HL-60 (cell line): ENCODE results near the gene AGPAT4.

Experiments
- DNase-seq, 2 experiments: peaks; one replicate each; pipeline ENCODE4 v3.0.0-alpha.2; 2010 to 2020; ENCODE audit warnings: low read depth in 1 of 2, low spot score in 1 of 2
- H3K27ac ChIP-seq: fragments of 250-450 bp; sonication (Bioruptor Pico); replicated peaks from 2 replicates; pipeline ENCODE4 v1.5.1; 2020; ENCODE audit warnings: mild to moderate bottlenecking, moderate library complexity
- H3K27me3 ChIP-seq: fragments of 250-450 bp; sonication (Bioruptor Pico); 2 replicates; pipeline ENCODE4 v1.5.1; 2021; ENCODE audit warnings: mild to moderate bottlenecking, moderate library complexity; ENCODE audit not compliant: insufficient read depth, poor library complexity, severe bottlenecking
- H3K4me3 ChIP-seq: replicated peaks from 2 replicates; pipeline ENCODE4 v1.5.1; 2011; ENCODE audit warnings: mild to moderate bottlenecking, control low read depth, low read length; ENCODE audit not compliant: insufficient read depth
- CTCF ChIP-seq: IDR thresholded peaks from one replicate; pipeline ENCODE4 v1.5.1; 2011; ENCODE audit warnings: low read length, control low read depth, inconsistent platforms; ENCODE audit not compliant: insufficient read depth
- GABPA ChIP-seq: IDR thresholded peaks from 2 replicates; pipeline ENCODE4 v1.6.1; 2012; ENCODE audit warnings: low read depth
- POLR2AphosphoS5 ChIP-seq: IDR thresholded peaks from 2 replicates; pipeline ENCODE4 v1.6.1; 2012; ENCODE audit warnings: low read depth
- REST ChIP-seq: IDR thresholded peaks from 2 replicates; pipeline ENCODE4 v1.6.1; 2012; ENCODE audit warnings: low read depth; ENCODE audit not compliant: insufficient replicate concordance
- SPI1 ChIP-seq: IDR thresholded peaks from 2 replicates; pipeline ENCODE4 v1.6.1; 2012; ENCODE audit warnings: low read depth, mild to moderate bottlenecking, borderline replicate concordance

Gene AGPAT4

GRCh38 chr6:161207200-161207599 lies 66.7 kb downstream of the AGPAT4 start:
- TF ChIP-seq SPI1: no peak
- TF ChIP-seq GABPA: no peak
- no peak for TF ChIP-seq POLR2AphosphoS5
- Histone ChIP-seq H3K27me3 (peaks cover 2% of the 10 kb centered on the region), H3K27ac (no peak overlapping the region), H3K4me3 (no peak overlapping the region)
- DNase-seq: no peak

GRCh38 chr6:161204866-161205557 lies 68.8 kb downstream of the AGPAT4 start:
- peaks cover 4% of the 10 kb centered on the region for H3K27me3 ChIP-seq

GRCh38 chr6:161200610-161201370 lies 73.1 kb downstream of the AGPAT4 start:
- Histone ChIP-seq H3K27ac (no peak overlapping the region), H3K27me3 (peaks cover 4% of the 10 kb centered on the region), H3K4me3 (no peak overlapping the region)
- TF ChIP-seq GABPA: no peak
- TF ChIP-seq POLR2AphosphoS5: no peak
- TF ChIP-seq SPI1: no peak
- no peak for TF ChIP-seq REST
- TF ChIP-seq CTCF: no peak
- no peak for DNase-seq

More at GRCh38 chr6:161204866-161205557, 68.8 kb downstream of the AGPAT4 start:
- Histone ChIP-seq H3K27ac (no peak overlapping the region), H3K4me3 (no peak overlapping the region)
- DNase-seq: no peak
- TF ChIP-seq GABPA (no peak), SPI1 (no peak), POLR2AphosphoS5 (no peak), CTCF (no peak), REST (no peak)

GRCh38 chr6:161199850-161200249 lies 74.0 kb downstream of the AGPAT4 start:
- Histone ChIP-seq H3K27ac (no peak overlapping the region), H3K27me3 (peaks cover 4% of the 10 kb centered on the region), H3K4me3 (no peak overlapping the region)
- TF ChIP-seq POLR2AphosphoS5 (no peak), REST (no peak), GABPA (no peak), SPI1 (no peak), CTCF (no peak)
- DNase-seq: peak in 1 of 2 experiments; percentile 12
